Panc1 (cell line): ENCODE measurements around the gene ARL1. TPM values are rescaled to one million over a fixed set of nuclear protein-coding genes. Genes with fewer than 3 reads are reported as not detected.

ENCODE experiments used
- total RNA-seq: library from RNA; stranded (reverse); gene quantifications from one replicate; pipeline ENCODE4 v1.2.1, GENCODE V29; 2021; ENCODE audit not compliant: unreplicated experiment

The ARL1 gene
- total RNA-seq, 1 experiment from 2014 or later, result 64.9 TPM

Other genes starting within 250 kb of the ARL1 start
- not detected for gene SLC5A8, start 197.5 kb downstream of the ARL1 start, total RNA-seq
- 33.5 TPM for gene UTP20, start 127.7 kb downstream of the ARL1 start, total RNA-seq
- gene SPIC, start 67.6 kb upstream of the ARL1 start, total RNA-seq, result not detected
- not detected for gene MYBPC1, start 187.2 kb upstream of the ARL1 start, total RNA-seq